Sigmoid colon (tissue), 7 donors: Measurements from ENCODE around the gene GTPBP3. TPM values are rescaled to one million over a fixed set of nuclear protein-coding genes. Genes with fewer than 3 reads are reported as not detected.
A peak's percentile ranks its signal among the peaks of the same experiment; 100 is the strongest.

Experiments used
- DNase-seq: peaks from one replicate; pipeline ENCODE4 v3.0.0-alpha.2; 2019
- H3K27ac ChIP-seq, 4 donors: fragments of 200-600 bp; sonication (generic); one replicate each; pipeline ENCODE4 v1.5.1; 2016 to 2019; ENCODE audit warnings: mild to moderate bottlenecking in 1 of 4
- H3K27me3 ChIP-seq, 3 donors: fragments of 200-600 bp; sonication (generic); one replicate each; pipeline ENCODE4 v1.5.1; 2019; ENCODE audit warnings: mild to moderate bottlenecking in 1 of 3
- H3K36me3 ChIP-seq, 4 donors: fragments of 200-600 bp; sonication (generic); one replicate each; pipeline ENCODE4 v1.5.1; 2016 to 2019
- H3K4me1 ChIP-seq, 4 donors: fragments of 200-600 bp; sonication (generic); one replicate each; pipeline ENCODE4 v1.5.1; 2017 to 2019
- H3K4me3 ChIP-seq, 4 donors: fragments of 200-600 bp; sonication (generic); one replicate each; pipeline ENCODE4 v1.5.1; 2017 to 2019; ENCODE audit warnings: mild to moderate bottlenecking in 2 of 4, moderate library complexity in 1 of 4
- H3K9me3 ChIP-seq, 4 donors: fragments of 200-600 bp in 3 of 4; sonication (generic) in 3 of 4; one replicate each; pipeline versions ENCODE4 v1.5.1 to v1.6.1; 2013 to 2019
- CTCF ChIP-seq, 4 experiments: fragments of 450-650 bp in 3 of 4; fragments of 200-600 bp in 1 of 4; IDR thresholded peaks; one replicate each; pipeline ENCODE4 v1.5.1; 2016 to 2019; ENCODE audit warnings: antibody characterized with exemption in 4 of 4, mild to moderate bottlenecking in 3 of 4, moderate library complexity in 2 of 4
- EP300 ChIP-seq, 4 donors: sonication (generic); formaldehyde crosslinking; IDR thresholded peaks; one replicate each; pipeline ENCODE4 v1.6.1; 2017; ENCODE audit warnings: antibody characterized with exemption in 4 of 4
- POLR2A ChIP-seq, 2 donors: fragments of 450-650 bp; IDR thresholded peaks; one replicate each; pipeline ENCODE4 v1.6.1; 2016; ENCODE audit warnings: antibody characterized with exemption in 2 of 2, mild to moderate bottlenecking in 2 of 2, moderate library complexity in 2 of 2
- POLR2AphosphoS5 ChIP-seq, 4 donors: sonication (generic); formaldehyde crosslinking; IDR thresholded peaks; one replicate each; pipeline ENCODE4 v1.6.1; 2017; ENCODE audit warnings: antibody characterized with exemption in 4 of 4
- WGBS, 2 donors: extraction: QIAGEN DNeasy Blood & Tissue Kit; methylation state at CpG; one replicate each; pipeline ENCODE4 v1.1.7; 2013; 5-methylcytosine and 5-hydroxymethylcytosine counted together
- intact Hi-C: fragments of 100-400 bp; cut with DNase I; formaldehyde crosslinking; loops from one replicate; pipeline ENCODE4 v1.15.1; 2023
- polyA plus RNA-seq, 3 donors: library from polyadenylated mRNA; stranded (reverse); fragments of 200-250 nt; gene quantifications; one replicate each; pipeline ENCODE4 v1.2.3, GENCODE V29; 2013
- total RNA-seq, 4 donors: library from RNA; depleted of rRNA; stranded (reverse); fragments of >200 nt; gene quantifications; one replicate each; pipeline ENCODE4 v1.1.0, GENCODE V29; 2016
- donor health status: healthy with polysubstance abuse.
- donor health status: Bipolar disorder and iron deficiency.
- donor health status: healthy.

GTPBP3 gene
- total and polyA plus RNA-seq, 7 donors = 3.7 to 22.2 (median 13.2) TPM

- Histone ChIP-seq H3K4me3 (no peak overlapping the region), H3K27me3 (peaks cover 5 to 34% (median 24%) of the 10 kb centered on the region in 3 donors), H3K4me1 (peaks cover 0 to 22% (median 19%) of the 10 kb centered on the region in 4 donors), H3K9me3 (no peaks in the 10 kb centered on the region), H3K36me3 (peaks cover 0 to 25% (median under 1%) of the 10 kb centered on the region in 4 donors), H3K27ac (no peak overlapping the region)
- intact Hi-C loops = no loop called here
- DNase-seq = no peak
- WGBS, 2 donors = 86 to 88% methylated on average over 17 of the region's 17 CpGs
- no peak for TF ChIP-seq CTCF (IDR thresholded peaks at IDR 0.05)
- no peak for TF ChIP-seq EP300 (IDR thresholded peaks at IDR 0.05)
- no peak for TF ChIP-seq POLR2A (IDR thresholded peaks at IDR 0.05)
- no peak for TF ChIP-seq POLR2AphosphoS5 (IDR thresholded peaks at IDR 0.05)
Observed at GRCh38 chr19:17325881-17326594, 11.3 kb upstream of the GTPBP3 start.

GRCh38 chr19:17326595-17326966 is 10.8 kb upstream of the GTPBP3 start:
- 87 to 88% methylated on average over 11 of the region's 11 CpGs for WGBS, 2 donors
- H3K4me1 ChIP-seq = peaks cover 0 to 22% (median 19%) of the 10 kb centered on the region in 4 donors

GRCh38 chr19:17327068-17327653 is 10.2 kb upstream of the GTPBP3 start:
- Histone ChIP-seq H3K27me3 (peaks cover 5 to 44% (median 27%) of the 10 kb centered on the region in 3 donors), H3K27ac (no peak overlapping the region), H3K4me1 (peaks cover 0 to 22% (median 19%) of the 10 kb centered on the region in 4 donors), H3K9me3 (no peaks in the 10 kb centered on the region), H3K4me3 (no peak overlapping the region), H3K36me3 (peaks cover 0 to 14% (median 0%) of the 10 kb centered on the region in 4 donors)
- intact Hi-C loops = no loop called here
- DNase-seq = no peak
- WGBS, 2 donors = 76 to 90% methylated on average over 27 of the region's 27 CpGs
- no peak for TF ChIP-seq POLR2AphosphoS5 (IDR thresholded peaks at IDR 0.05)
- TF ChIP-seq EP300 (IDR thresholded peaks at IDR 0.05) = no peak
- no peak for TF ChIP-seq POLR2A (IDR thresholded peaks at IDR 0.05)
- TF ChIP-seq CTCF (IDR thresholded peaks at IDR 0.05) = no peak

More at GRCh38 chr19:17326595-17326966, 10.8 kb upstream of the GTPBP3 start:
- no peak for TF ChIP-seq CTCF (IDR thresholded peaks at IDR 0.05)
- TF ChIP-seq EP300 (IDR thresholded peaks at IDR 0.05) = no peak
- TF ChIP-seq POLR2A (IDR thresholded peaks at IDR 0.05) = no peak
- no peak for TF ChIP-seq POLR2AphosphoS5 (IDR thresholded peaks at IDR 0.05)
- peaks cover 0 to 20% (median 0%) of the 10 kb centered on the region in 4 donors for H3K36me3 ChIP-seq
- H3K27ac ChIP-seq = no peak overlapping the region
- H3K9me3 ChIP-seq = no peaks in the 10 kb centered on the region
- DNase-seq = no peak
- H3K4me3 ChIP-seq = no peak overlapping the region
- peaks cover 5 to 40% (median 27%) of the 10 kb centered on the region in 3 donors for H3K27me3 ChIP-seq
- intact Hi-C loops = no loop called here

GRCh38 chr19:17327654-17328516 is 9.5 kb upstream of the GTPBP3 start:
- H3K36me3 ChIP-seq = peaks cover 0 to 8% (median 0%) of the 10 kb centered on the region in 4 donors
- WGBS, 2 donors = 7 to 26% methylated on average over 64 of the region's 64 CpGs
- no peak for TF ChIP-seq EP300 (IDR thresholded peaks at IDR 0.05)
- peak in 1 of 4 donors; percentile 5 for TF ChIP-seq POLR2AphosphoS5 (IDR thresholded peaks at IDR 0.05)
- TF ChIP-seq CTCF (IDR thresholded peaks at IDR 0.05) = peak in 2 of 4 experiments; percentile 20 to 24
- TF ChIP-seq POLR2A (IDR thresholded peaks at IDR 0.05) = peak in 1 of 2 donors; percentile 15
- H3K4me1 ChIP-seq = peaks cover 0 to 22% (median 19%) of the 10 kb centered on the region in 4 donors
- peak overlapping the region in 3 of 4 donors; percentile 2 to 22 (median 3) for H3K27ac ChIP-seq
- intact Hi-C loops = no loop called here
- H3K9me3 ChIP-seq = no peaks in the 10 kb centered on the region
- H3K27me3 ChIP-seq = peaks cover 5 to 48% (median 27%) of the 10 kb centered on the region in 3 donors
- peak; percentile 89 for DNase-seq
- H3K4me3 ChIP-seq = peak overlapping the region; percentile 11 to 39 (median 38)
